ENCODE results near the gene GHRHR. TPM values are rescaled to one million over a fixed set of nuclear protein-coding genes. Genes with fewer than 3 reads are reported as not detected.
A peak's percentile ranks its signal among the peaks of the same experiment; 100 is the strongest.

Gene GHRHR
- total RNA-seq, 4 donors from 2014 or later: not detected

DNA sequence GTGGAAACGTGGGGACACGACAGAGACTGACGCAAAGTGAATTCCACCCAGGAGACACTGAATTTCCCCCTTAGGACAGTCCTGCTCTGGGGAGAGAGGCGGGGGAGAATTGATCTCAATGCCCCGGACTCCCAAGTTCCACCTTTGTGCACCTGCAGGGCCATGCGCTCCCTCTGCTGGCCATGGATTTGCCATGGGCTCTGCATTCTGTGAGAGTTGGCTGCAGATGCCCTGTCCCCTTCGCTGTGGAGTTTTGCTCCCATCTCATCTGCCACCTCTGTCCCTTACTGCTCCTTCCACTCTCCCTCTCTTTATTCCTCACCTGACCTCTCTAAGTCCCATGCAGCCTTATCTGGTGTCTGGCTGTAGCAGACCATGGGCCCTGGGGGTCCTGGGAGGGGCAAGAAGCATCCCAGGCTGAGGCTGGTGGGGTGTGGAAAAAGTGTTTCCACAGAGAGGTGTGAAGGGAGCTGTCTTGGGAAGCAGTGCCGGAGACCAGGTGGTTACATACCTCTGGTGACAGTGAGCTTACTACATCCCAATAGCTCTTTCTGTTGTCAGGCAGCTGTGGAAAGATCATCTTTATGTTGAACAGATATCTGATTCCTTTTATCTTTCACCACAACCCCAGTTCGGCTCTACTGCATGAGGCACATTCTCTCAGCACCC is 14.3 kb downstream of the GHRHR start:
- no peak overlapping the region for H3K4me3 ChIP-seq
- no peak for DNase-seq (ENCODE audit: extremely low spot score)
- no peak for TF ChIP-seq POLR2AphosphoS5 (IDR thresholded peaks at IDR 0.05)
- TF ChIP-seq, protein P1, sequence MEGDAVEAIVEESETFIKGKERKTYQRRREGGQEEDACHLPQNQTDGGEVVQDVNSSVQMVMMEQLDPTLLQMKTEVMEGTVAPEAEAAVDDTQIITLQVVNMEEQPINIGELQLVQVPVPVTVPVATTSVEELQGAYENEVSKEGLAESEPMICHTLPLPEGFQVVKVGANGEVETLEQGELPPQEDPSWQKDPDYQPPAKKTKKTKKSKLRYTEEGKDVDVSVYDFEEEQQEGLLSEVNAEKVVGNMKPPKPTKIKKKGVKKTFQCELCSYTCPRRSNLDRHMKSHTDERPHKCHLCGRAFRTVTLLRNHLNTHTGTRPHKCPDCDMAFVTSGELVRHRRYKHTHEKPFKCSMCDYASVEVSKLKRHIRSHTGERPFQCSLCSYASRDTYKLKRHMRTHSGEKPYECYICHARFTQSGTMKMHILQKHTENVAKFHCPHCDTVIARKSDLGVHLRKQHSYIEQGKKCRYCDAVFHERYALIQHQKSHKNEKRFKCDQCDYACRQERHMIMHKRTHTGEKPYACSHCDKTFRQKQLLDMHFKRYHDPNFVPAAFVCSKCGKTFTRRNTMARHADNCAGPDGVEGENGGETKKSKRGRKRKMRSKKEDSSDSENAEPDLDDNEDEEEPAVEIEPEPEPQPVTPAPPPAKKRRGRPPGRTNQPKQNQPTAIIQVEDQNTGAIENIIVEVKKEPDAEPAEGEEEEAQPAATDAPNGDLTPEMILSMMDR (IDR thresholded peaks at IDR 0.05): peak; percentile 19 to 39 (median 36)
- H3K9me3 ChIP-seq: no peaks in the 10 kb centered on the region
- H3K36me3 ChIP-seq: no peaks in the 10 kb centered on the region
- peaks cover 0 to 14% (median 10%) of the 10 kb centered on the region in 4 donors for H3K4me1 ChIP-seq
- no peak overlapping the region for H3K27ac ChIP-seq (replicated peaks in 1 of 4)
- peaks cover 0 to 3% (median 0%) of the 10 kb centered on the region in 4 donors for H3K27me3 ChIP-seq
- WGBS: 58% methylated on average over 9 of the region's 9 CpGs
- intact Hi-C loops (cut with DNase I): no loop called here

DNA sequence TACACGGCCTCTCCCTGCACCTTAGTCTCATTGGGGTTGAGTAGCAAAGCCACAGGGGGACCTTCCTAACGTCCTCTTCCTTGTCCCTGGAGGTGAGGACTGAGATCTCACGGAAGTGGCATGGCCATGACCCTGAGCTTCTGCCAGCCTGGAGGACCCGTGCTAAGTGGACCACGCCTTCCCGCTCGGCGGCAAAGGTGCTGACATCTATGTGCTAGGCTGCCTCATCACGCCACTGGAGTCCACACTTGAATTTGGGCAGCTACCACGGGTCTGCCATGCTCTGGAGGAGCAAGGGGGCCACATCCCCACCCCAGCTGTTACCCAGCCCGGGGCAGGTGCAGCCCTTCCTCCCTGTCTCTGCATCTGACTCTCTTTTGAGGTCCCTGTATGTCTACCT is 15.3 kb downstream of the GHRHR start:
- Histone ChIP-seq H3K27ac (replicated peaks in 1 of 4) (no peak overlapping the region), H3K4me1 (peaks cover 6 to 22% (median 17%) of the 10 kb centered on the region in 4 donors), H3K36me3 (no peaks in the 10 kb centered on the region), H3K9me3 (no peaks in the 10 kb centered on the region), H3K27me3 (peaks cover 0 to 3% (median 0%) of the 10 kb centered on the region in 4 donors), H3K4me3 (no peak overlapping the region)
- no peak for TF ChIP-seq EP300 (IDR thresholded peaks at IDR 0.05)
- no peak for TF ChIP-seq POLR2A (IDR thresholded peaks at IDR 0.05; ENCODE audit: low read depth)
- TF ChIP-seq, protein P1 (IDR thresholded peaks at IDR 0.05): no peak
- no peak for TF ChIP-seq POLR2AphosphoS5 (IDR thresholded peaks at IDR 0.05)
- 87% methylated on average over 11 of the region's 11 CpGs for WGBS
- no peak for DNase-seq (ENCODE audit: extremely low spot score)
- intact Hi-C loops (cut with DNase I): no loop called here

DNA sequence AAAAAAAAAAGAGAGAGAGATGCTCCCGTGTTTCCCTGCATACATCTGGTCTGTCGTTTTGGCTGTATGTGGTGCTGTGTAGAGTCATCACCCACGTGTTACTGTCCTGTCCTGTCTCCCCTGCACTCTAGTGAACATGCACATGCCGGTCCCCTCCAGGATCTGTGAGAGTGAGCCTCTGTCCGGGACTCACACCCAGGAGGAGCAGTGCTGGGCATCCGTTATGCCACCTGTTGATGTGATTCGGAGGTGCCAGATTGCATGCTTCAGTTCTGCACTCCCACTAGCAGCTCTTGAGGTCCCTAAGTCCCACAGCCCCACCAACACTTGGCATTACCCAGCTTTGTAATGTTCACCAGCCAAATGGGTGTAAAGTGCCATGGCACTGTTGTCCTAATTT is 16.4 kb downstream of the GHRHR start:
- intact Hi-C loops (cut with DNase I): no loop called here
- no peak for DNase-seq (ENCODE audit: extremely low spot score)
- H3K27ac ChIP-seq (replicated peaks in 1 of 4): no peak overlapping the region
- H3K4me1 ChIP-seq: peaks cover 6 to 19% (median 11%) of the 10 kb centered on the region in 4 donors
- H3K36me3 ChIP-seq: no peaks in the 10 kb centered on the region
- H3K9me3 ChIP-seq: no peaks in the 10 kb centered on the region
- H3K4me3 ChIP-seq: no peak overlapping the region
- peaks cover 0 to 3% (median 0%) of the 10 kb centered on the region in 4 donors for H3K27me3 ChIP-seq
- TF ChIP-seq POLR2A (IDR thresholded peaks at IDR 0.05; ENCODE audit: low read depth) (no peak), POLR2AphosphoS5 (IDR thresholded peaks at IDR 0.05) (no peak), EP300 (IDR thresholded peaks at IDR 0.05) (no peak)
- TF ChIP-seq, protein P1 (IDR thresholded peaks at IDR 0.05): no peak
- 69% methylated on average over 7 of the region's 7 CpGs for WGBS

DNA sequence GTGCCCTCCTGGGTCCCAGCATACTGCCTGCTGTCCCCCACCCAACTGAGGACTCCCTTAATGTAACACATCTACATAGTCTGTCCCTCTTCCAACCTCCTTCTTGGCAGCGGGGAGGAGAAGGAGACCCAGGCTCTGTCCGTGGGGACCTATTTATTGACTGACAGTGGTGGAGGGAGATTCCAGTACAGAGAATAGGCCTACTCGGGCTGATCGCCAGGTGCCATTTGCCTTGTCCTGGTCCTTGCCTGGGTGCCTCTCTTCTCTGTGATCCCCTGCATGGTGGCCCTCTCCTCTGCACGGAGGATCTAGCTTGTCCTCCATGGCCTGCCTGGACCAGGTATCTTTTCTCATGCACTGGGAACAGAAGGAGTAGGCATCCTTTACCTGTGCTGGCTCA is 17.0 kb downstream of the GHRHR start:
- no peak overlapping the region for H3K4me3 ChIP-seq
- H3K27me3 ChIP-seq: peaks cover 0 to 3% (median 0%) of the 10 kb centered on the region in 4 donors
- no peaks in the 10 kb centered on the region for H3K36me3 ChIP-seq
- 95% methylated on average over 5 of the region's 5 CpGs for WGBS
- no peak overlapping the region for H3K27ac ChIP-seq (replicated peaks in 1 of 4)
- peaks cover 6 to 17% (median 11%) of the 10 kb centered on the region in 4 donors for H3K4me1 ChIP-seq
- TF ChIP-seq POLR2A (IDR thresholded peaks at IDR 0.05; ENCODE audit: low read depth) (no peak), POLR2AphosphoS5 (IDR thresholded peaks at IDR 0.05) (no peak), EP300 (IDR thresholded peaks at IDR 0.05) (no peak)
- TF ChIP-seq, protein P1 (IDR thresholded peaks at IDR 0.05): no peak
- no peak for DNase-seq (ENCODE audit: extremely low spot score)
- intact Hi-C loops (cut with DNase I): no loop called here
- no peaks in the 10 kb centered on the region for H3K9me3 ChIP-seq

Data from esophagus muscularis mucosa (tissue), 4 donors.